ENCODE results near the gene PACSIN2. TPM values are rescaled to one million over a fixed set of nuclear protein-coding genes. Genes with fewer than 3 reads are reported as not detected.

PACSIN2 gene
- total RNA-seq, 1 donor from 2014 or later, result 93.4 TPM

- Mint-ChIP-seq H3K27me3 (ENCODE audit: low read depth) (no peaks in the 10 kb centered on the region), H3K9me3 (ENCODE audit: low read depth) (no peaks in the 10 kb centered on the region), H3K4me3 (ENCODE audit: unreplicated experiment) (no peak overlapping the region), H3K27ac (ENCODE audit: unreplicated experiment) (no peak overlapping the region), H3K36me3 (ENCODE audit: low read depth) (peaks cover 5% of the 10 kb centered on the region), H3K4me1 (ENCODE audit: low read depth) (no peaks in the 10 kb centered on the region)
- no peak for DNase-seq (ENCODE audit: low spot score)
- no peak for TF ChIP-seq CTCF (IDR thresholded peaks at IDR 0.05)
Observed at GRCh38 chr22:42895541-42895981, 119.4 kb downstream of the PACSIN2 start.

- Mint-ChIP-seq H3K36me3 (ENCODE audit: low read depth) (peaks cover 5% of the 10 kb centered on the region), H3K27ac (ENCODE audit: unreplicated experiment) (no peak overlapping the region), H3K27me3 (ENCODE audit: low read depth) (no peaks in the 10 kb centered on the region), H3K4me3 (ENCODE audit: unreplicated experiment) (no peak overlapping the region), H3K9me3 (ENCODE audit: low read depth) (no peaks in the 10 kb centered on the region), H3K4me1 (ENCODE audit: low read depth) (no peaks in the 10 kb centered on the region)
- TF ChIP-seq CTCF (IDR thresholded peaks at IDR 0.05), result no peak
- no peak for DNase-seq (ENCODE audit: low spot score)
Observed at GRCh38 chr22:42895087-42895486, 119.9 kb downstream of the PACSIN2 start.

- no peak for TF ChIP-seq CTCF (IDR thresholded peaks at IDR 0.05)
- H3K36me3 Mint-ChIP-seq (ENCODE audit: low read depth), result peaks cover 13% of the 10 kb centered on the region
- no peaks in the 10 kb centered on the region for H3K9me3 Mint-ChIP-seq (ENCODE audit: low read depth)
- no peaks in the 10 kb centered on the region for H3K4me1 Mint-ChIP-seq (ENCODE audit: low read depth)
- no peak overlapping the region for H3K4me3 Mint-ChIP-seq (ENCODE audit: unreplicated experiment)
- no peaks in the 10 kb centered on the region for H3K27me3 Mint-ChIP-seq (ENCODE audit: low read depth)
- H3K27ac Mint-ChIP-seq (ENCODE audit: unreplicated experiment), result no peak overlapping the region
- no peak for DNase-seq (ENCODE audit: low spot score)
Observed at GRCh38 chr22:42893371-42894150, 121.4 kb downstream of the PACSIN2 start.

DNA sequence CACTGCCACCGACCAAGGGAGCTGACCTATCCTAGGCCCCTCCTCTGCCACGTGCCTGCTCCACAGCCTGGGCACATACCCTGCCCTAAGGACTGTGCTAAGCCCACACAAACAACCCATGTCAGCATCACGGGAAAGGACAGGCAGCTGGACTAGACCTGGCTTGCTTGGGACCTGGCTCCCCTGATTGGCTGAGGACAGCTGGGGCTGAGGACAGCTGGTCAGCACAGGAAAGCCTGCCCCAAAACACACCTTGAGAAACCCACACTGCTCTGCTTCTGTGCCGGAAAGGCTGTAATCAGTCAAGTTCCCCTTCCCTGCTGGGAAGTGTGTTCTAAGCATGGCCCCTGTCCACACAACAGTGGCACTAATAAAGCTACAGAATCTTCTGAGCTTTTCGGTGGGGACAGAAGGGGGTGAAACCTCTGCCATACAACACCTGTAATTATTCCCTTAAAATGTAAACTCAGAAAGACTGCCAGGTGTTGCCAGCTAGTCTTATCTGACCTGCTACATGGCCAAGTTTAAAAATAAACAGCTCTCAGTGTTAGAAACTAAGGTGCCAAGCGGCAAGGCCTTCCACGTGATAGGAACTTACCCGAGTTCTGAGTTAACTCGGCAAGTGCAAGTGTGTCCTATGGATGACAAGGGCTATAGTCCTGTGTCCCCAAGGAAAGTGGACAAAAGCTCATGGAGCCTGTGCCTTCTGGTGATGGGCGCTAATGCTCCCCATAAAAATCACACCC, 122.2 kb downstream of the PACSIN2 start:
- no peaks in the 10 kb centered on the region for H3K9me3 Mint-ChIP-seq (ENCODE audit: low read depth)
- no peaks in the 10 kb centered on the region for H3K4me1 Mint-ChIP-seq (ENCODE audit: low read depth)
- H3K36me3 Mint-ChIP-seq (ENCODE audit: low read depth), result peaks cover 18% of the 10 kb centered on the region
- no peaks in the 10 kb centered on the region for H3K27me3 Mint-ChIP-seq (ENCODE audit: low read depth)
- no peak overlapping the region for H3K27ac Mint-ChIP-seq (ENCODE audit: unreplicated experiment)
- no peak for DNase-seq (ENCODE audit: low spot score)
- no peak overlapping the region for H3K4me3 Mint-ChIP-seq (ENCODE audit: unreplicated experiment)
- no peak for TF ChIP-seq CTCF (IDR thresholded peaks at IDR 0.05)

GRCh38 chr22:42892156-42892555, 122.8 kb downstream of the PACSIN2 start:
- DNase-seq (ENCODE audit: low spot score), result no peak
- Mint-ChIP-seq H3K9me3 (ENCODE audit: low read depth) (no peaks in the 10 kb centered on the region), H3K4me1 (ENCODE audit: low read depth) (no peaks in the 10 kb centered on the region), H3K27me3 (ENCODE audit: low read depth) (no peaks in the 10 kb centered on the region), H3K36me3 (ENCODE audit: low read depth) (peaks cover 22% of the 10 kb centered on the region), H3K27ac (ENCODE audit: unreplicated experiment) (no peak overlapping the region), H3K4me3 (ENCODE audit: unreplicated experiment) (no peak overlapping the region)
- TF ChIP-seq CTCF (IDR thresholded peaks at IDR 0.05), result no peak

Data from chondrocyte (in vitro differentiated cells).